ENCODE measurements around the gene TTC23.

The TTC23 gene

GRCh38 chr15:99099661-99100060, 149.7 kb downstream of the TTC23 start:
- DNase-seq = no peak

- DNase-seq = no peak
Measured at GRCh38 chr15:99098991-99099390, 150.4 kb downstream of the TTC23 start.

GRCh38 chr15:99098426-99098825, 151.0 kb downstream of the TTC23 start:
- no peak for DNase-seq

GRCh38 chr15:99097441-99098410, 151.7 kb downstream of the TTC23 start:
- DNase-seq = no peak

- no peak for DNase-seq
Measured at GRCh38 chr15:99096894-99097426, 152.4 kb downstream of the TTC23 start.

GRCh38 chr15:99096173-99096893, 153.0 kb downstream of the TTC23 start:
- no peak for DNase-seq

- no peak for DNase-seq
Measured at GRCh38 chr15:99095626-99096025, 153.8 kb downstream of the TTC23 start.

GRCh38 chr15:99092554-99093172, 156.7 kb downstream of the TTC23 start:
- no peak for DNase-seq

GRCh38 chr15:99090938-99091337, 158.4 kb downstream of the TTC23 start:
- no peak for DNase-seq

- no peak for DNase-seq
Measured at GRCh38 chr15:99090011-99090699, 159.2 kb downstream of the TTC23 start.

GRCh38 chr15:99087405-99087943, 161.9 kb downstream of the TTC23 start:
- no peak for DNase-seq

GRCh38 chr15:99086327-99086667, 163.1 kb downstream of the TTC23 start:
- DNase-seq = no peak
